B cell (primary cell): Measurements from ENCODE around the gene AIMP2. TPM values are rescaled to one million over a fixed set of nuclear protein-coding genes. Genes with fewer than 3 reads are reported as not detected.

ENCODE experiments used
- ATAC-seq: fragments of 200-7000 bp; cut with Tn5 transposase; one replicate; pipeline ENCODE4 v1.10.0; 2021; ENCODE audit warnings: low read depth, mild to moderate bottlenecking, moderate number of reproducible peaks, moderate library complexity
- CTCF ChIA-PET: fragments of 350-600 bp; sonication (Branson Sonifier 250); formaldehyde crosslinking; loops from one replicate; lab custom pipeline; 2021; ENCODE audit warnings: antibody characterized with exemption, inconsistent platforms; lab: Charles Lee
- POLR2A ChIA-PET: fragments of 350-600 bp; sonication (Branson Sonifier 250); formaldehyde crosslinking; loops from one replicate; lab custom pipeline; 2021; ENCODE audit warnings: antibody characterized with exemption; lab: Charles Lee
- DNase-seq: peaks from one replicate; pipeline ENCODE4 v3.0.0; 2013
- H2AFZ ChIP-seq: 2 replicates; pipeline ENCODE4 v1.6.1; 2012; ENCODE audit warnings: mild to moderate bottlenecking, low read depth, low read length; ENCODE audit not compliant: insufficient read depth, poor library complexity, severe bottlenecking
- H3K27ac ChIP-seq, 2 donors: 1 replicate in 1 of 2; 2 replicates in 1 of 2; pipeline ENCODE4 v1.5.1; 2012 to 2013; ENCODE audit warnings: low read length in 2 of 2, mild to moderate bottlenecking in 2 of 2, moderate library complexity in 1 of 2
- H3K27me3 ChIP-seq, 4 experiments: fragments of 200-600 bp in 1 of 4; sonication (generic) in 1 of 4; replicated peaks in 1 of 4; 1 replicate in 2 of 4; 2 replicates in 2 of 4; pipeline versions ENCODE4 v1.6.1 to v1.7.0; 2013 to 2016; ENCODE audit warnings: low read length in 3 of 4, mild to moderate bottlenecking in 2 of 4, mixed read lengths in 1 of 4, moderate library complexity in 1 of 4; ENCODE audit not compliant: insufficient read depth in 4 of 4, control insufficient read depth in 3 of 4; ENCODE audit errors: control extremely low read depth in 1 of 4
- H3K36me3 ChIP-seq, 2 experiments: replicated peaks in 1 of 2; 1 replicate in 1 of 2; 2 replicates in 1 of 2; pipeline versions ENCODE4 v1.6.1 to v1.7.1; 2013; ENCODE audit warnings: low read length in 1 of 2; ENCODE audit not compliant: insufficient read depth in 2 of 2, control insufficient read depth in 1 of 2; ENCODE audit errors: control extremely low read depth in 1 of 2, extremely low read depth in 1 of 2
- H3K4me1 ChIP-seq, 2 donors: fragments of 200-600 bp in 1 of 2; sonication (generic) in 1 of 2; 1 replicate in 1 of 2; 2 replicates in 1 of 2; pipeline versions ENCODE4 v1.5.1 to v1.6.1; 2013 to 2017; ENCODE audit warnings: low read length in 2 of 2; ENCODE audit not compliant: control insufficient read depth in 2 of 2, insufficient read depth in 2 of 2
- H3K4me2 ChIP-seq: replicated peaks from 2 replicates; pipeline ENCODE3; 2012; ENCODE audit warnings: mild to moderate bottlenecking, low read depth, low read length; ENCODE audit not compliant: poor library complexity, severe bottlenecking
- H3K4me3 ChIP-seq, 5 experiments: fragments of 200-600 bp in 1 of 5; sonication (generic) in 1 of 5; 1 replicate in 3 of 5; 2 replicates in 2 of 5; pipeline versions ENCODE4 v1.5.1 to v1.7.0; 2011 to 2016; ENCODE audit warnings: low read length in 4 of 5, mild to moderate bottlenecking in 4 of 5, low read depth in 2 of 5, control low read depth in 1 of 5, moderate library complexity in 1 of 5; ENCODE audit not compliant: insufficient read depth in 1 of 5; ENCODE audit errors: control extremely low read depth in 1 of 5, extremely low read depth in 1 of 5
- H3K79me2 ChIP-seq: fragments of 200-600 bp; sonication (generic); one replicate; pipeline ENCODE4 v1.6.0; 2016; ENCODE audit warnings: low read length; ENCODE audit not compliant: control insufficient read depth, insufficient read depth
- H3K9ac ChIP-seq: fragments of 200-600 bp; sonication (generic); 2 replicates; pipeline ENCODE4 v1.6.1; 2017; ENCODE audit warnings: mild to moderate bottlenecking, low read length, moderate library complexity
- H3K9me3 ChIP-seq, 3 donors: one replicate each; pipeline versions ENCODE4 v1.6.1 to v1.7.1; 2013; ENCODE audit warnings: low read length in 2 of 3; ENCODE audit not compliant: control insufficient read depth in 2 of 3, insufficient read depth in 1 of 3; ENCODE audit errors: control extremely low read depth in 1 of 3
- H4K20me1 ChIP-seq: 2 replicates; pipeline ENCODE4 v1.6.0; 2012; ENCODE audit warnings: mild to moderate bottlenecking, low read length; ENCODE audit not compliant: insufficient read depth, control insufficient read depth, poor library complexity, severe bottlenecking
- H3K27ac Mint-ChIP-seq: one replicate; pipeline ENCODE4 v1.8.0; 2021; ENCODE audit warnings: mixed read lengths
- H3K27me3 Mint-ChIP-seq: one replicate; pipeline ENCODE4 v1.8.0; 2021; ENCODE audit warnings: mixed read lengths
- H3K4me1 Mint-ChIP-seq: one replicate; pipeline ENCODE4 v1.8.0; 2021; ENCODE audit warnings: mixed read lengths
- H3K4me3 Mint-ChIP-seq: one replicate; pipeline ENCODE4 v1.8.0; 2021; ENCODE audit warnings: mixed read lengths
- H3K9me3 Mint-ChIP-seq: one replicate; pipeline ENCODE4 v1.8.0; 2022; ENCODE audit warnings: mixed read lengths; ENCODE audit not compliant: insufficient read depth
- EZH2 ChIP-seq: IDR thresholded peaks from 2 replicates; pipeline ENCODE4 v1.6.1; 2012; ENCODE audit warnings: borderline replicate concordance, low read depth, mild to moderate bottlenecking, moderate library complexity, low read length; ENCODE audit not compliant: insufficient read depth, poor library complexity, severe bottlenecking
- WGBS: methylation state at CpG from one replicate; pipeline ENCODE4 v1.1.5; 2013; ENCODE audit warnings: missing lambda C conversion rate; ENCODE audit not compliant: insufficient coverage; 5-methylcytosine and 5-hydroxymethylcytosine counted together
- intact Hi-C: fragments of 100-400 bp; cut with micrococcal nuclease; formaldehyde crosslinking; loops from one replicate; pipeline ENCODE4 v1.10.0; 2022
- polyA plus RNA-seq: library from polyadenylated mRNA; depleted of rRNA; stranded (reverse); fragments of >200 nt; gene quantifications from 2 replicates; pipeline ENCODE4 v1.2.3, GENCODE V29; 2012
- total RNA-seq, 2 donors: library from RNA; stranded (reverse); fragments of 120-200 nt in 1 of 2; gene quantifications; 1 replicate in 1 of 2; 2 replicates in 1 of 2; pipeline versions ENCODE4 v1.2.3 to v1.2.4, GENCODE V29; 2013 to 2022
- TF ChIP-seq, protein P1 (sequence below): fragments of 200-600 bp; IDR thresholded peaks from one replicate; pipeline ENCODE4 v1.8.0; 2022; ENCODE audit warnings: antibody characterized with exemption, mild to moderate bottlenecking

The AIMP2 gene
- total and polyA plus RNA-seq, 2 donors (not counting 1 experiment from before 2014, with no cell fraction given) = 11.7 to 14.0 TPM

DNA sequence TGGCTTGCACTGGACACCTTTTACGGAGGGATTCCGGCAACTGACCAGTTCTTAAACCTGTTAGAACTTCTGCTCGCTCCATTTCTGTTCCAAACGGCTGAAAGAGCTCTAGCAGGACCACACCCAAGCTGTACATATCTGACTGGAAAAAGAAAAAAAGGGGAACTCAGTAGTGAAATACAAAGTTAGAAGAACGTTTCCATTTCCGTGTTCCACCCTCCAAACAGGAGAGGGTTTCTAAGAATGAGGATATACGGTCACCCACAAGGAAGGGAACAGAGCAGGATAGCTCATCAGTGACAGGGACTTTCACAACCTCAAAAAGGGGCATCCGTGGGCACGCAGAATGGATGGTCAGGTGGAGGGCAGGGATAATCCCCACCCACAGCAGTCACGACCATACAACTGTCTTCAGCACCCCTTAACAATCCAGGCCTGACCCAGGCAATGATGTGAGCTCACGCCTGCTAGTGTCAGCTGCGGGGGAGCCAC, 17.8 kb downstream of the AIMP2 start:
- TF ChIP-seq, protein P1, sequence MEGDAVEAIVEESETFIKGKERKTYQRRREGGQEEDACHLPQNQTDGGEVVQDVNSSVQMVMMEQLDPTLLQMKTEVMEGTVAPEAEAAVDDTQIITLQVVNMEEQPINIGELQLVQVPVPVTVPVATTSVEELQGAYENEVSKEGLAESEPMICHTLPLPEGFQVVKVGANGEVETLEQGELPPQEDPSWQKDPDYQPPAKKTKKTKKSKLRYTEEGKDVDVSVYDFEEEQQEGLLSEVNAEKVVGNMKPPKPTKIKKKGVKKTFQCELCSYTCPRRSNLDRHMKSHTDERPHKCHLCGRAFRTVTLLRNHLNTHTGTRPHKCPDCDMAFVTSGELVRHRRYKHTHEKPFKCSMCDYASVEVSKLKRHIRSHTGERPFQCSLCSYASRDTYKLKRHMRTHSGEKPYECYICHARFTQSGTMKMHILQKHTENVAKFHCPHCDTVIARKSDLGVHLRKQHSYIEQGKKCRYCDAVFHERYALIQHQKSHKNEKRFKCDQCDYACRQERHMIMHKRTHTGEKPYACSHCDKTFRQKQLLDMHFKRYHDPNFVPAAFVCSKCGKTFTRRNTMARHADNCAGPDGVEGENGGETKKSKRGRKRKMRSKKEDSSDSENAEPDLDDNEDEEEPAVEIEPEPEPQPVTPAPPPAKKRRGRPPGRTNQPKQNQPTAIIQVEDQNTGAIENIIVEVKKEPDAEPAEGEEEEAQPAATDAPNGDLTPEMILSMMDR = no peak
- TF ChIP-seq EZH2 = no peak
- peaks cover 22% of the 10 kb centered on the region for H3K4me1 Mint-ChIP-seq
- Histone ChIP-seq H3K27ac (peak overlapping the region; percentile 64 to 79), H3K4me1 (peaks cover 15 to 22% of the 10 kb centered on the region in 2 donors), H3K4me3 (peak overlapping the region; percentile 30 to 47 (median 41)), H2AFZ (peak overlapping the region; percentile 59), H4K20me1 (no peaks in the 10 kb centered on the region), H3K36me3 (peaks cover 13 to 74% of the 10 kb centered on the region in 2 experiments), H3K4me2 (peak overlapping the region; percentile 60), H3K9me3 (no peaks in the 10 kb centered on the region), H3K27me3 (no peaks in the 10 kb centered on the region), H3K79me2 (peaks cover 9% of the 10 kb centered on the region), H3K9ac (peak overlapping the region; percentile 26)
- intact Hi-C loops = loop anchor here (1.0 kb wide), 1 partner anchor 18 kb away; the partner anchor contains the start of genes AIMP2 and PMS2
- H3K4me3 Mint-ChIP-seq = peak overlapping the region; percentile 79
- POLR2A ChIA-PET = interaction anchor here (0.6 kb wide), 2 partner anchors 17 to 306 kb away, joined by 3 to 10 read pairs; no protein-coding TSS in a partner anchor
- H3K9me3 Mint-ChIP-seq = no peaks in the 10 kb centered on the region
- H3K27ac Mint-ChIP-seq = peak overlapping the region; percentile 94
- no peak for DNase-seq
- 82% methylated on average over 4 of the region's 12 CpGs for WGBS
- no peaks in the 10 kb centered on the region for H3K27me3 Mint-ChIP-seq
- ATAC-seq = peak; percentile 18
- CTCF ChIA-PET = interaction anchor here (0.7 to 2.6 kb wide), 7 partner anchors 12 to 297 kb away, joined by 3 to 10 read pairs (median 3); partner anchors contain the start of genes AIMP2 and PMS2

DNA sequence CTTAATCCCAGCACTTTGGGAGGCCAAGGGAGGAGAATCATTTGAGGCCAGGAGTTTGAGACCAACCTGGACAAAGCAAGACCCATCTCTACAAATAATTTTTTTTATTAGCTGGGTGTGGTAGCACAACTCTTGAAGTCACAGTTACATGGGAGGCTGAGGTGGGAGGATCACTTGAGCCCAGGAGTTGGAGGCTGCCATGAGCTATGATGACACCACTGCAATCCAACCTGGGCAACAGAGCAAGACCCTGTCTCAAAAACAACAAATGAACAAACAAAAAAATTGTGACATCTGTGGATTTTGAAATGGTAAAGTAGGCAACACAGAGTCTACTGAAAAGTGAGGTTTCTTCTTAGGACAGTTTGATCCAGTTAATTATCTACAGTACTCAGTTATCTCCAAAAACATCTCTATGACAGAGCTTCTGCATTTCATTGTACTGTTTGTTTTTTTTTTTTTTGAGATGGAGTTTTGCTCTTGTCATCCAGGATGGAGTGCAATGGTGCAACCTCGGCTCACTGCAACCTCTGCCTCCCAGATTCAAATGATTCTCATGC, 18.8 kb downstream of the AIMP2 start:
- Histone ChIP-seq H3K4me3 (no peak overlapping the region), H4K20me1 (no peaks in the 10 kb centered on the region), H3K27me3 (no peaks in the 10 kb centered on the region), H2AFZ (no peak overlapping the region), H3K9ac (no peak overlapping the region), H3K4me2 (no peak overlapping the region), H3K27ac (peak overlapping the region; percentile 64 to 79), H3K36me3 (peaks cover 8 to 73% of the 10 kb centered on the region in 2 experiments), H3K4me1 (peaks cover 15 to 22% of the 10 kb centered on the region in 2 donors), H3K79me2 (peaks cover 14% of the 10 kb centered on the region), H3K9me3 (no peaks in the 10 kb centered on the region)
- intact Hi-C loops = no loop called here
- DNase-seq (no peak), ATAC-seq (no peak)
- H3K9me3 Mint-ChIP-seq = no peaks in the 10 kb centered on the region
- ChIA-PET POLR2A (no interaction called here), CTCF (interaction anchor here (0.6 to 2.6 kb wide), 7 partner anchors 13 to 1891 kb away, joined by 3 to 10 read pairs (median 3); no protein-coding TSS in a partner anchor)
- H3K4me1 Mint-ChIP-seq = peaks cover 22% of the 10 kb centered on the region
- H3K27ac Mint-ChIP-seq = peak overlapping the region; percentile 1
- H3K27me3 Mint-ChIP-seq = no peaks in the 10 kb centered on the region
- TF ChIP-seq EZH2 = no peak
- TF ChIP-seq, protein P1 = no peak
- WGBS = no CpG with 5 or more reads among the region's 1 CpG
- no peak overlapping the region for H3K4me3 Mint-ChIP-seq
